Activated naive CD4-positive, alpha-beta T cell treated with Interleukin-2 at 50 U/mL for 16 hours (primary cell): Measurements from ENCODE around the gene FREY1.
A peak's percentile ranks its signal among the peaks of the same experiment; 100 is the strongest.
"Not testable (repeated sequence)": the region's sequence is repeated elsewhere in the genome, so short reads cannot be mapped to it uniquely, and the experiment has no call there.

Source experiments
- DNase-seq: peaks from one replicate; pipeline ENCODE4 v3.0.0-alpha.2; 2020

The FREY1 gene

GRCh38 chr11:45910623-45911022 lies 3.6 kb upstream of the FREY1 start:
- DNase-seq = no peak

- DNase-seq = no peak
These were observed 2.8 kb upstream of the FREY1 start for GRCh38 chr11:45909594-45910475.

GRCh38 chr11:45907911-45908370 lies 870 bp upstream of the FREY1 start:
- DNase-seq = no peak

- no peak for DNase-seq
These were observed 882 bp downstream of the FREY1 start for GRCh38 chr11:45906096-45906682.

- not testable (repeated sequence) for DNase-seq
These were observed 1.5 kb downstream of the FREY1 start for GRCh38 chr11:45905576-45905975.

- no peak for DNase-seq
These were observed 2.0 kb downstream of the FREY1 start for GRCh38 chr11:45905095-45905494.

- DNase-seq = no peak
These were observed 2.7 kb downstream of the FREY1 start for GRCh38 chr11:45904309-45904915.

- no peak for DNase-seq
These were observed 4.4 kb downstream of the FREY1 start for GRCh38 chr11:45902452-45903380.

GRCh38 chr11:45901626-45902025 lies 5.4 kb downstream of the FREY1 start:
- no peak for DNase-seq

GRCh38 chr11:45900916-45901617 lies 6.0 kb downstream of the FREY1 start:
- DNase-seq = no peak

GRCh38 chr11:45900175-45900800 lies 6.8 kb downstream of the FREY1 start:
- DNase-seq = not testable (repeated sequence)

- peak; percentile 66 for DNase-seq
These were observed 7.5 kb downstream of the FREY1 start for GRCh38 chr11:45899448-45900174.

- DNase-seq = no peak
These were observed 8.0 kb downstream of the FREY1 start for GRCh38 chr11:45899086-45899447.

GRCh38 chr11:45897556-45897955 lies 9.5 kb downstream of the FREY1 start:
- no peak for DNase-seq

GRCh38 chr11:45896422-45896984 lies 10.6 kb downstream of the FREY1 start:
- no peak for DNase-seq

- no peak for DNase-seq
These were observed 11.4 kb downstream of the FREY1 start for GRCh38 chr11:45895553-45896259.

GRCh38 chr11:45894555-45895247 lies 12.4 kb downstream of the FREY1 start:
- DNase-seq = no peak

GRCh38 chr11:45892856-45893255 lies 14.2 kb downstream of the FREY1 start:
- DNase-seq = no peak

GRCh38 chr11:45890886-45891550 lies 16.1 kb downstream of the FREY1 start:
- no peak for DNase-seq
